CD4-positive, alpha-beta T cell treated with Interleukin-2 at 100 ng/mL for 4 hours (primary cell): ENCODE results near the gene SFXN2.
"Not testable (repeated sequence)": the region's sequence is repeated elsewhere in the genome, so short reads cannot be mapped to it uniquely, and the experiment has no call there.

Experiments used
- DNase-seq: peaks from one replicate; pipeline ENCODE4 v3.0.0-alpha.2; 2020; ENCODE audit warnings: low spot score

SFXN2 gene

DNA sequence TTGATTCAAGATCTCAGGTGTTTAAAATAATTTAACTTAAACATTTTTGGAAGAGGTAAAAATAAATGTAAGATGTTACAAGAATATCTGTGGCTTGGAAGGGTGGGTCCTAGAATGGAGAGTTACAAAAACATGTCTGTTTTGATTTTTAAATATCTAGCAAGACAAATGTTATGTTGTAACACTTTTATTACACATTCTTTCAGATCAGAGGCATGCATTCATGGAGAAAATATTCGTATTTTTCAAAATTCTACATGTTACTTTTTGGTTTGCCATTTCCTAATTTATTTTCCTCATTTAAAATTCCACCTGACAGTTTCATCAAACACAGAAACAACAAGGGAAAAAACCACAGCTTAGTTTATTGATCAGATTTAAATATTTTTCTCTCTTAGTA is 39.3 kb downstream of the SFXN2 start:
- DNase-seq = no peak

DNA sequence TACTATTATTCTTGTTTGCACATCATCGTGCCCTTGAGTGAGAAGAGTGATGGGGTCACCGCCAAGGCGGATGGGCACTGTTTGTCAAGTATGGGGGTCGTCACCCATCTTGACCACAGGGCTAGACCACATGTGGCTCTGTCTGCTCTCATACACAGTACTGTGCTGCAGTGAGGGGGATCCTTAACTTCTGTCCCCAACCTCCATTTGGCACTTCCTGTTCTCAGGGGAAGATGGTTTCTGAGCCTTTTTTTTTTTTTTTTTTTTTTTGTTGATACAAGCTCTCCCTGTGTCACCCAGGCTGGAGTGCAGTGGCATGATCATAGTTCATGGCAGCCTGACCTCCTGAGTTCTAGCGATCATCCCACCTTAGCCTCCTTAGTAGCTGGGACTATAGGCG is 42.9 kb downstream of the SFXN2 start:
- DNase-seq = no peak

DNA sequence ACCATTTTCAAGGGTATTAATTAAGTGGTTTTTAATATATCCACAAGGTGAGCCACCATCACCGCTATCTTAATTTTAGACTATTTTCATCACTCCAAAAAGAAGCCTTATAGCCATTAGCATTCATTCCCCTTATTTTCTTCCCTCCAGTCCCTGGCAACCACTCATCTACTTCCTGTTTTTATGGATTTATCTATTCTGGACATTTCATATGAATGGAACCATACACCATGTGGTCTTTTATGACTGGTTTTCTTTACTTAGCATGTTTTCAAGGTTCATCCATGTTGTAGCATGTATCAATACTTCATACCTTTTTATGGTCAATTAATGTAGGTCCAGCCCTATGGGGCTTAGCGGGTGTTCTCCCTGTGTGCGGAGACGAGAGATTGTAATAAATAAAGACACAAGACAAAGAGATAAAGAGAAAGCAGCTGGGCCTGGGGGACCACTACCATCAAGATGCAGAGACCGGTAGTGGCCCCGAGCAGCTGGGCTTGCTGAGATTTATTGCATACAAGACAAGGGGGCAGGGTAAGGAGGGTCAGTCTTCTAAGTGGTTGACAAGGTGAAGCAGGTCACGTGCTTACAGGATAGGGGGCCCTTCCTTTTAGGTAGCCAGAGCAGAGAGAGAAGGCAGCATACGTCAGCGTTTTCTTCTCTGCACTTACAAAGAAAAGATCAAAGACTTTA is 44.0 kb downstream of the SFXN2 start:
- DNase-seq = no peak

DNA sequence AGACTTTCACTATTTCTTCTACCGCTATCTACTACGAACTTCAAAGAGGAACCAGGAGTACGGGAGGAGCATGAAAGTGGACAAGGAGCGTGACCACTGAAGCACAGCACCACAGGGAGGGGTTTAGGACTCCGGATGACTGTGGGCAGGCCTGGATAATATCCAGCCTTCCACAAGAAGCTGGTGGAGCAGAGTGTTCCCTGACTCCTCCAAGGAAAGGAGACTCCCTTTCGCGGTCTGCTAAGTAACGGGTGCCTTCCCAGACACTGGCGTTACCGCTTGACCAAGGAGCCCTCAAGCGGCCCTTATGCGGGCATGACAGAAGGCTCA is 44.5 kb downstream of the SFXN2 start:
- not testable (repeated sequence) for DNase-seq

DNA sequence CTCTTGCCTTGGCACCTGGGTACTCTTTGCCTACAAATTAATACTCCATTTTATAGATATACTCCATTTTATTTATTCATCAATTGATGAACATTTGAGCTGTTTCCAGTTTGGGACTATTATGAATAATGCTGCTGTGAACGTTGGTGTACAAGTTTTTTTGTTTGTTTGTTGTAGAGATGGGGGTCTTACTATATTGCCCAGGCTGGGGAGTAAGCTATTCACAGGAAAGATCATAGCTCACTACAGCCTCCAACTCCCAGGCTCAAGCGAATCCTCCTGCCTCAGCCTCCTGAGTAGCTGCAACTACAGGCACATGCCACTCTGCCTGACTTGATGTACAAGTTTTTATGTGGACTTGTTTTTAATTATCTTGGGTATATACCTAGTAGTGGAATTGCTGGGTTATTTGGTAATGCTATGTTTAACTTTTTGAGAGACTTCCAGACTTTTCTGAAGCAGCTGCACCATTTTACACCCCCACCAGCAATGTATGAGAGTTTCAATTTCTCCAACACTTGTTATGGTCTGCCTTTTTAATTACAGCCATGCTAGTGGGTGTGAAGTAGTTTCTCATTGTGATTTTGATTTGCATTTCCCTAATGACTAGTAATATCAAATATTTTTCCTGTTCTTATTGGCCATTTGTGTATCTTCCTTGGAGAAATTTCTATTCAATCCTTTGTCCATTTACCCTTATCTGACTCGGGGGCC is 45.2 kb downstream of the SFXN2 start:
- no peak for DNase-seq

DNA sequence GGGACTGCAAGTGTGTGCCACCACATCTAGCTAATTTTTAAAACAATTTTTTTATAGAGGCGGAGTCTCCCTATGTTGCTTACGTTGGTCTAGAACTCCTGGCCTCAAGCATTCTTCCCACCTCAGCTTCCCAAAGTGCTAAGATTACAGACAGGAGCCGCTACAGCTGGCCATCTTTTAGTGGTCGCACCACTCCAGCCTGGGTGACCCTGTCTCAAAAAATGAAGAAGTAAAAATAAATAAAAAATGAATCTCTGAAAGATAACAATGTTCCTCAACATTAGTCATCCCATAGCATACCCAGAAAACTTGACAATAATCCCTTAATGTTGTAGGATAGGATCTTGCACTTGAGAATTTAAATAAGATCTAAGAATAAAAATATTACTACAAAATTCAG is 47.5 kb downstream of the SFXN2 start:
- no peak for DNase-seq

DNA sequence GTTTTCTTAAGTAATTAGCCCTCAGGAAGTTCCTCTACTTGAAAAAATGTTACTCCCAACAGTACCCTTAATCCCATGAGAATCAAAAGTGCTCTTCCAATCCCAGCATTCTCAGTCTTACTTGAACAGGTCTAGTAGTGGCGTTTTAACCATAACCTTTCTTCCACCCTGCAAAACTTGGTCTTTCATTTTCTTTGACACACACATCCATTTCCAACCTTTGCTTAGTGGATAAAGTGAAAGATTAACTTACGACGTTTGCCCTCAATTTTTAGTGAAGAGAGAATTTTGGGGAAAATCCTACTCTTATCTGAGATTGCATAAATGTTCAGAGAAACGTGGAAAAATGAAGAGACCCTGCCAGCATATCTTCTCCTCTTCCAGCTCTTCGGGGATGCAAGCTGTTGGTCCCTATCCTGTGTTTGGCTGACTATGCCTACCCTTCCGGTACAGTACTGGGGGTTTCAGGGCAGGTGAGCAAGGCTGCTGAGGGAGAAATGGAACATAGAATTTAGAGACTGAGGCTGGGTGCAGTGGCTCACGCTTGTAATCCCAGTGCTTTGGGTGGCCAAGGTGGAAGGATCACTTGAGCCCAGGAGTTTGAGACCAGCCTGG is 48.1 kb downstream of the SFXN2 start:
- DNase-seq = no peak

DNA sequence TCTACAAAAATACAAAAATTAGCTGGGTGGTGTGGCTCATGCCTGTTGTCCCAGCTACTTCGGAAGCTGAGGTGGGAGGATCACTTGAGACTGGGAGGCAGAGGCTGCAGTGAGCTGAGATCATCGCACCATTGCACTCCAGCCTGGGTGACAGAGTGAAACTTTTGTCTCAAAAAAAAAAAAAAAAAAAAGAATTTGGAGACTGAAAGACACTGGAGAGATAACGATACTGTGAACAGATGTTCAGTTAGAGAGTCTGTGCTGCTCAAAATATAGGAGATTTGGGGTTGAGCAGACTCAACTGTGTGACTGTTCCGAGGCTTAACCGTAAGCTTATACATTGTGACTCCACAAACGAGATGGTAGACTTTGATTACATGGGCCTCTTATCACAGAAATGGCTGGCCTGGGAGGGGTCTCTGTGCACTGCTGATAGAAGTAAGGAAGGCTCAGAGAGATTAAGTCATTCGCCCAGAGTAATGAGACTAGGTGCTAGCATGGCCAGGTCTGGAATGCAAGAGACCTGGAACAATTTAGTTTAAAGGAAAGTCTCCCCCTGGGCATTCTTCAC is 48.7 kb downstream of the SFXN2 start:
- no peak for DNase-seq

DNA sequence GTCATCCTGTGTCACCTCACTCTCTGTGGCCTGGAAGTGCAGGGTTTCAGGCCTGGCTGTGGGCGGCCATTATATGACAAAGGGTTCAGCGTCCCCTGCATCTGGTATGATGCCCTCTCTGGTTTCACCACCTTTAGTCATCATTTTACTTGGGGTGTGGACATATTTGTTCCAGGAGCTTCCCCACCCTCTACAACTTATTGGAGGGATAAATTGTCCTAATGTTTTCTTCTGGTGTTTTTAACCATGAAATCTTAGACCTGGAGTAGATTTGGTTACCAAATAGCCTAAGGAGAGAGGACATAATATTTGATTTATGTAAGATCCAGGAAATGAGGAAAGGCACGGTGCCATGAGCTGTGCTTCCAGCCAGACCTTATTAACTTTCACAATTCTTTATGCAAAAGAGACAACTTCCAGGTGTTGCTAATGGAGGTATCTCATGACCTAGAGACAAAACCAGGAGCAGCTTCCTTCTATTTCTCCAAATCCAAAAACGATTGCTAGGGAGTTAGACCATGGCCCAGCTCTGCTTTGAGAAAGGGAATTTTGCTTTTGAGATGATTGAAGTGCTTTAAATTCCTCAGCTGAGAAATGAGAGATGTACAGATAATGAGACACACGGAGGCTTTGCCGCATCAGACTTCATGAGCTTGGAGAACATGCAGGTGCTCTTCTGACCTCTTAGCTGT is 50.2 kb downstream of the SFXN2 start:
- no peak for DNase-seq

DNA sequence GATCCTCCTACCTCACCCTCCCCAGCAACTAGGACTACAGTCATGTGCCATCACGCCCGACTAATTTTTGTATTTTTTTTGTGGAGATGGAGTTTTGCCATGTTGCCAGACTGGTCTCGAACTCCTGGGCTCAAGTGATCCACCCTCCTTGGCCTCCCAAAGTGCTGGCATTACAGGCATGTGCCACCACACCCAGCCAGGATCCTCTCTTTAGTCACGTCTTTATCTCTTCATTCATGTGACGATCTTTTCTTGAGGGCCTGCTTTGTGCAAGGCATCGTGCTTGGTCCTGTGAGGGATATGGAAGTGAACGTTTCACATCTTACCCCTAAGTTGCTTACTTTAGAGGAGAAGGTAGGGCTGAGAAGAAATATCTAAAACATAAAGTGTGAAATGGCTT is 50.9 kb downstream of the SFXN2 start:
- no peak for DNase-seq

DNA sequence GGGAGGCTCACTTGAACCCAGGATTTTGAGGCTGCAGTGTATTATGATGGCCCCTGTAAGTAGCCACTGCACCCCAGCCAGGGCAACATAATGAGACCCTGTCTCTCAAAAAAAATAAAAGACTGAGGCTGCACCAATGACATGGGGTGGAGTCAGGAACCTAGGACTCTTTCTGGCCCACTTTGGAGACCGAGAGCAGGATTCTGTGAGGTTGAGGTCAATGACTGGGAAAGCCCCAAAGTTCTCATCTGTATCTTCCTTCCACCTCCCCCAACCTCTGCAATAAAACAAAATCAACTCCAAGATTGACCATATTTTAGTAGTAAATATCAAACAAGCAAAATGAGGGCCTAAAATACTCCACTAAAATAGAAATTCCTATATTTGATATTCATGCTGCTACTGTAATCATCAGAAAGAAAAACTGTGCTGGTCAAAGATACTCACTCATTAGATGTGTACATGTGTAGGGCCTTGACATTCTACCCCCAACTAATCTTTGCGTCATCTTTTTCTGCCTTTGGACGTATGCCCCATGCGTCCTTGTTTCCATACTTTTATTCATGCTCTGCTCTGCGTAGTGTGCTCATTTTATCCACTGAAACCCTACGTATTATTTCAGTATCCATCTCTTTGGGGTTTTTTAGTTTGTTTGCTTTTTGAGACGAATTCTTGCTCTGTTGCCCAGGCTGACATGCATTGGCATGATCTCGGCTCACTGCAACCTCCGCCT is 53.2 kb downstream of the SFXN2 start:
- DNase-seq = no peak

DNA sequence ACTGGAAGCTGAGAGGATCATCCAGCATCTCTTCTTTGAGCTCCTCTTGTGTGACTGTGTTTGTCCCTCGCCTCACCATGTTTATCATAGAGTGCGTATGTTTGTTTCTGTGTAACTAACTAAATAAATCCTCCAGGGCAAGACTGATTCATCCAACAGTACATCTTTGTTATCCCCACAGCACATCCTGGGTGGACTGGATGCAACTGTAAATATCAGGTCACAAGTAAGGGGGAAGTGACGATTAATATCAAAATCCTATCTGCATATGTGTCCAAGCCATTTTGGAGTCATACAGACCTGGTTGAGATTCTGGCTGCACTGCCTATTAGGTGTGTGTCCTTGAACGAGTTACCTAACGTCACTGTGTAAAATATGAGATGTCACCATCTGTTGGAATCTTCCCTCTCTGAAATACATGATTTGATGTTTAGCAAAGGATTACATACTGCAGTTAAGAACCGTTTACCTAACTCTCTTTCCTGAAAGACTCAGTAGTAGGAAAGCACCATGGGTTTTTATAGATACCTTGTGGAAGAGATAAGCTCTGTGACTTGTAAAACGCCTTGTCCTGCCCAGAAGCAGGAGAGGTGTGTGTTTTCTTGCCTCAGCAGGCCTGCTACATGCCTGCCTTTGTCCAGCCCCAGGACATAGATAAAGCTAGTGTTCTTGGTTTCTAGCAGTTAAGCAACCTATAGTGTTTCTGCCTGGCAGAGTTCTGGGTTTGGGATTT is 55.1 kb downstream of the SFXN2 start:
- DNase-seq = no peak

DNA sequence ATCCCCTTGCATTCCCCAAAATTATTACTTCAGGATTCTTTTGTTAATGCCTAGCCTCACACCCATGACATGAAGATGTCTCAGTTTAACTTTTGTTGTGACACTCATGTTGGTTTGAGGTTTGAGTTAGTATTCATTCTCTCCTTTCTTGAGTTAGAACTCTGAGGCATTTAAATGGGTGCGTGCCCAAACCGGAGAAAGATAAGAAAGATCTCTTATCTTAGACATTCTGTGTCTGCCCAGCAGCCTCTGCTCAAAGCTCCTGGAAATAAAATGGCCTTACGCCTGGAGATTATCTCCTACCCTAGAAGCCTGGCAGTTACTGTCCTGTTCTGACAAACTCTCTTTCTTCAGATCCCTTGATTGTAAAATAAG is 55.7 kb downstream of the SFXN2 start:
- no peak for DNase-seq

DNA sequence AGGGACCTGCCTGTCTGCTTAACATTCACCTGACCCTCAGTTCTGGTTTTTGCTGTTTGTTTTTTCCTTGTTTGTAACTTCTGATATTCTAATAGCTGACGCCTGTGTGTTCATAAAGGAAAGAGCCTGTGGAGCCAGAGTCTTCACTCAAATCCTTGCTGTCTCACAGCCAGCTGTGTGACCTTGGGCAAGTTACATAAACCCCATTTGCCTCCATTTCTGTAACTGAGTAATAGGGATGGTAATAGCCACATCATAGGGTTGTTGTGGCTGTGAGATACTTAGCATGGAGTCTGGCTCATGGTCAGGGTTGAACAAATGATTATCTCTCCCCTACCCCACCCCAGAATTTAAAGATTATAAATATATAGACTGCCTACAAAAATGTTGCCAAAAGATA is 56.4 kb downstream of the SFXN2 start:
- no peak for DNase-seq

DNA sequence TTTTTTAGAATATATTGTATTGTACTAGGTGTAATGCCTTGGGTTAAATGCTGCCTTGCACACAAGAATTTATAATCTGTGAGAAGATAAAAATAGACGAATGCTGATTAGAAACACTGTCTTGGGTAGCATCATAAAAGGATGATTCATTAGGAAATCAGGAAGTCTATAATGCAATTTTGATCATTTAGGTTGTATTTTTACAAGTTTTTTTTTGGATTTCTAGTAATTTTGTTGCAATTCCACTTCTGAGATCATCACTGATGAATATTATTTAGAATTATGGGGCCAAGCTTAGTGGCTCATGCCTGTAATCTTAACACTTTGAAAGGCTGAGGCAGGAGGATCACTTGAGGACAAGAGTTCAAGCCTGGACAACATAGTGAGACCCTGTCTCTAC is 58.9 kb downstream of the SFXN2 start:
- DNase-seq = no peak

DNA sequence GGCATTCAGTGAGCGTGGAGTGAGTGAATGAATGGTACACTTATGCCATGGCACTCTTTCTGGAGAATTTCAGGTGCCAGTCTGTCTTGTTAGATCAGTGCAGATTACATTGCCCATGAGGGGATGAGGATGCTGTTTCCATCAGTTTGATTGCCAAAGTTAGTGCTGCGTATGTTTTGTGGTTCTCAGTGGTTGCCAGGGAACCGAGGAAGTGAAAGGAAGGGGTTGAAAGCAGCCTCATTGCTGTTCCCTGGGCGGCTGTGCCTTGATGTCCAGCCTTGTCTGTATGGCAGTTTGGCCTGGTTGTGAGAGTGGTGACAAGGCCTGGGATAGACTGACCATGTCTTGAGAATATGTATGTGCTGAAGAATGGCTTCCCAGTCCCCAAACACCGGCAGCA is 59.5 kb downstream of the SFXN2 start:
- no peak for DNase-seq

DNA sequence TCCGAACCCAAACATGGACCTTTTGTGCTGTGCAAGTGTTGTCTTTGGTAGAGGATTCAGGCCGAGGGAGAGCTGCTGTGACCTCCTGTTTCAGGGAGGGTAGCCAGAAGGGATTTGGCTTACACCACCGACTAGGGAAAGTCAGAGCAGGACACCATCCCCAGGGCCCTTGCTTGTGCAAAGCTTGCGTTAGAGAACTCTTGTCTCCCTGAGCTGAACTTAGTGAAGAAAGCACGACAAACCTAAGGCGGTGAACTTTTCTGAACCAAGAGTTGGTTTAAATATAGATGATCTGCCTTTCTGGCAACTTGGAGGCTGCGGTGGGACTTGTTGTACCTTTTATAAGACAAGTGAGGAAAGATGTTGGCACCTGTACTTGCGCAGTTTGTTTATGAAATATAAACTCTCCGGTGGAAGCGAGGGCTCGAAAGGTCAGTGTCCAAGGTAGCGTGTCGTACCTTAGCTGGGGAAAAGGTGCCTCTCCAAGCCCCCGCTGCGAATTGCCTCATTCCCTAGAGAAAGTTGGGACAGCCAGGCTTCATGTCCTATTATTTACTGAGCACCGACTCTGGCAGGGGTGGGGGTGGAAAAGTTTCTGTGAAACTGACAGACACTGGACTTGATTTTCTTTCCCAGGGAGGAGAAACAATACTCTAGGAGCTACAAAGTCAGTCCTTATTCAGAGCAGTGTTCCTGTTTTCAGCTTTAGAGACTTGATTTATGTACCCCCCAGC is 60.9 kb downstream of the SFXN2 start:
- no peak for DNase-seq

DNA sequence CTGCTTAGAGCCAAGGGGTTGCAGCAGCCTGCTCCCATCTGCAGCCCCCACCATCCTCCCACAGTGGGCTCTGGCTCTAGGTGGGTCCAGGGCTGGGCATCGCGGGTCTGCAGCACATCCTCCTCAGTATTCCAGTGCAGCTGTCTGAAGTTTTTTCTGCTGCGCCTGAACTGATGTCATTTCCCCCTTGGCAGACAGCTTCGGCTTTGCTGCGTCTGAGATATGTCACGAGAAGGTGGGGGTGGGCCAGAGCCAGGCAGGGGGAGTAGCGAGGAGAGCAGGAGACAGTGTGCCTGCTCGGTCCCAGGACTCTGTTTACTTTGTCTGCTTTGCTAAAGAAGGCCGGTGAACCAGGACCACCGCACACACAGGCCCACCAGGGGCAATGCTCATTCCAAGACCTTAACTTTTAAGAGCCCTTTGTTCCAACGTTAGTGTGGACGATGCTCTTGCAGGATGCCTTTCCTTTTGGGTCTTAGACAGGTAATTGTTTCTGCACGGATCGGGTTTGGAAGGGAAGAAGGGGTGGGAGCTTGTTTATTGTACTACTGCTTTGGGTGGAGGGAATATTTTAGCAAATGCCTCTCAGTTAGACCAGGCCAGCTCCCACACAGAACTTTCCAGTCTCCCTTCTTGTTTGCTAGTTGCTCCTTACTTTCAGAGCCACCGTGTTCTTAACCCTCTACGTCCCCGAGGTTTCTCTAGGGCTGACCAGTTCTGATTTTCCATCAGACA is 61.7 kb downstream of the SFXN2 start:
- no peak for DNase-seq

DNA sequence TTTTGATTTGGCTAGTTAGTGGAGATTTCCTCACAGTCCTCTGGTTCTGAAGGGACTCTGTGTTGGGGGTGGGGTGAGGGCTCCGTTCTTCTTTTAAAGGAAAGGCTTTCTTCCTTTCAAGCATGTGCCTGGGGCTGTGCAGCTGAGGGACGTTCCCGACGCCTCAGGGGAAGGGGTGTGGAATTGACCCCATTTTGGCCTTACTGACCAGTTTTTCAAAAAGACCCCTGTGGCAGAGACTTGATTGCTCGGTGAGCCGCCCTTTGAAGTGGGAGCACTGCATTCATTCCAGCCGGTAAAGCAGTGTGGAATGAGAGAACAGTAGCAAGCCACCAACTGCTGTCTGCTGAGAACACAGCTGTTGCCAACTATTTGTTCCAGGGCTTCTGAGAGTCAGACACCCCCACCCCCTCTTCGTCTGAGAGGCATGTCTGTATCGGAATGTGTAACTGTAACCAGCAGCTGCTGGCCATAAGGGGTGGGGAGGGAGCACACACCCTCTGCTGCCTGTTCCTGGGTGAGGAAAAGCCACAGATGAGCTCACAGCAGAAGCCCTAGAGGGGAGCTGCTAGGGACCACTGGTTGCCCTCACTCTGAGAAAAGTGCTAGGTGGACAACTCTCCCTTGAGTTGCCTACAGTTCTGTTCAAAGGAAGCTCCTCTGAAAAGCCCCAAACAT is 62.5 kb downstream of the SFXN2 start:
- no peak for DNase-seq
